Caco-2 (cell line): Measurements from ENCODE around the gene CD63. TPM values are rescaled to one million over a fixed set of nuclear protein-coding genes. Genes with fewer than 3 reads are reported as not detected.
A peak's percentile ranks its signal among the peaks of the same experiment; 100 is the strongest.

Experiments used
- BruUV-seq: library from RNA; stranded (reverse); fragments of 400-500 nt; replicated peaks from 2 replicates; lab custom pipeline; 2021; lab: Mats Ljungman, UMichigan
- CTCF ChIA-PET: fragments of 300-600 bp; sonication (Branson Sonifier 250); formaldehyde crosslinking; loops from one replicate; lab custom pipeline; 2022; ENCODE audit warnings: antibody characterized with exemption; lab: Charles Lee
- POLR2A ChIA-PET: fragments of 300-600 bp; sonication (Branson Sonifier 250); formaldehyde crosslinking; loops from one replicate; lab custom pipeline; 2022; ENCODE audit warnings: antibody characterized with exemption; lab: Charles Lee
- DNase-seq, 2 experiments: peaks; one replicate each; pipeline versions ENCODE4 v3.0.0 to v3.0.0-alpha.2; 2020 to 2022
- H3K27me3 ChIP-seq: replicated peaks from 2 replicates; pipeline ENCODE4 v1.6.0; 2011; ENCODE audit warnings: low read length; ENCODE audit not compliant: control insufficient read depth, insufficient read depth
- H3K36me3 ChIP-seq: 2 replicates; pipeline ENCODE4 v1.5.1; 2011; ENCODE audit warnings: low read length; ENCODE audit not compliant: control insufficient read depth, insufficient read depth
- H3K4me1 ChIP-seq: fragments of 250-450 bp; sonication (Bioruptor Pico); 2 replicates; pipeline ENCODE4 v1.5.1; 2020; ENCODE audit warnings: mild to moderate bottlenecking
- H3K4me3 ChIP-seq: 2 replicates; pipeline ENCODE4 v1.5.1; 2011; ENCODE audit warnings: low read depth, mild to moderate bottlenecking, control low read depth, low read length
- H3K9me3 ChIP-seq: fragments of 250-450 bp; sonication (Bioruptor Pico); 2 replicates; pipeline ENCODE4 v1.5.1; 2020; ENCODE audit warnings: mild to moderate bottlenecking, moderate library complexity
- H3K27ac Mint-ChIP-seq: one replicate; pipeline ENCODE4 v1.8.0; 2022; ENCODE audit warnings: mixed read lengths; ENCODE audit not compliant: unreplicated experiment
- H3K27me3 Mint-ChIP-seq: one replicate; pipeline ENCODE4 v1.8.0; 2022; ENCODE audit warnings: mixed read lengths; ENCODE audit not compliant: insufficient read depth, unreplicated experiment
- H3K36me3 Mint-ChIP-seq: one replicate; pipeline ENCODE4 v1.8.0; 2022; ENCODE audit warnings: mild to moderate bottlenecking, mixed read lengths; ENCODE audit not compliant: insufficient read depth, unreplicated experiment
- H3K4me1 Mint-ChIP-seq: one replicate; pipeline ENCODE4 v1.8.0; 2022; ENCODE audit warnings: low read depth, mixed read lengths; ENCODE audit not compliant: unreplicated experiment
- H3K4me3 Mint-ChIP-seq: one replicate; pipeline ENCODE4 v1.8.0; 2022; ENCODE audit warnings: mild to moderate bottlenecking, moderate library complexity, mixed read lengths; ENCODE audit not compliant: unreplicated experiment
- H3K9me3 Mint-ChIP-seq: one replicate; pipeline ENCODE4 v1.8.0; 2022; ENCODE audit warnings: mixed read lengths; ENCODE audit not compliant: unreplicated experiment
- intact Hi-C: fragments of 100-400 bp; cut with micrococcal nuclease; formaldehyde crosslinking; loops from one replicate; pipeline ENCODE4 v1.10.0; 2022; ENCODE audit not compliant: unreplicated experiment
- total RNA-seq: library from RNA; stranded (reverse); gene quantifications from 2 replicates; pipeline ENCODE4 v1.2.3, GENCODE V29; 2022
- TF ChIP-seq, protein P1 (sequence below), 2 experiments: fragments of 200-600 bp in 1 of 2; IDR thresholded peaks; 1 replicate in 1 of 2; 2 replicates in 1 of 2; pipeline versions ENCODE4 v1.5.1 to v1.8.0; 2011 to 2022; ENCODE audit warnings: antibody characterized with exemption in 1 of 2, control low read depth in 1 of 2, inconsistent platforms in 1 of 2, low read depth in 1 of 2, low read length in 1 of 2, mild to moderate bottlenecking in 1 of 2, moderate library complexity in 1 of 2; ENCODE audit not compliant: insufficient read depth in 1 of 2, severe bottlenecking in 1 of 2, unreplicated experiment in 1 of 2

The CD63 gene
- total RNA-seq, 1 experiment from 2014 or later, result 947 TPM

DNA sequence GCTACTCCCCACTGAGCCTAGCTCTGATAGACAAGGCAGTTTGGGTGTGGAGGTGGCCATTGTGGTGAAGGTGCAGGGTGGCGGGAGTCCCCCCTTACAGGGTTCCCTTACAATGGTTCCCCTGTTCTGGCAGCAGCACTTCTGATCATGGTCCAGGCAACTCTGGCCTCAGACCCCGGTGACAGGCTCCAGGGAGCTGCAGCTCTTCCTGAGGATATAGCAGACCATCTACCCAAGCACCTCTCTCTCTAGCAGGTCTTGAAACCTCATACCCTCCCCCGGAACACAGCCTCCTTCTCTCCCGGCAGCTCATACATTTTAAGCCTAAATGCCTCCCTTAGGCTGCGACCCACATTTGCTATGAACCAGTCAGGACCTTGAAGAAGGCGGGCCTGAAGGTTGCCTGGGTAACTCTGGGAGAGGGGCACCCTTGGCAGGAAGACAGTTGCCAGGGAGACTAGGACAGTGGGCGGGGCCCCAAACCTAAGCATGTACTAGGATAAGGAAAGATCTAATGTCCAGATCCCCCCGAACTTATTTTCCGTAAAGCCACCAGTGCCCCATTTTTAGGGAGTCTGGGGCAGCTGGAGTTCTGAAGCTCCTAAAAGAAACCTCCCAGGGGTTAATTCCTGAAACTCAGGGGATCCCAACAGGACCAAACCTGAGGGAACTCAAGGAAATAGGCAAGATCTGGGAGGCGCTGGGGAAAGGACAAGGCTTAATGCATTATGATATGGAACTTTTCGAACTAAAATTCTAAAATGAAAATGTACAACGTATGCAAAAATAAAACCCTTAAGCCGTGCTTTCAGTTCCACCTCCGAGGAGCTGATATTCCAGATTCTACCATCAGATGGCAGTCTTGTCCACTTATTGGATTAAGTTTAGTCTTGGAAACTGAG is 9.6 kb upstream of the CD63 start:
- no peaks in the 10 kb centered on the region for H3K36me3 ChIP-seq
- Mint-ChIP-seq H3K27ac (peak overlapping the region; percentile 43), H3K4me1 (peaks cover 28% of the 10 kb centered on the region), H3K9me3 (no peaks in the 10 kb centered on the region), H3K27me3 (no peaks in the 10 kb centered on the region), H3K36me3 (no peaks in the 10 kb centered on the region), H3K4me3 (peak overlapping the region; percentile 77)
- intact Hi-C loops, result loop anchor here (1.0 to 2.0 kb wide), 6 partner anchors 59 to 303 kb away; partner anchors contain the start of genes PYM1, RPS26 and SUOX
- no TSS peak for BruUV-seq
- ChIA-PET POLR2A (interaction anchor here (0.6 to 1.2 kb wide), 7 partner anchors 9 to 362 kb away, joined by 3 to 9 read pairs (median 4); partner anchors contain the start of genes CD63, DNAJC14, ORMDL2 and SARNP), CTCF (interaction anchor here (0.5 to 3.8 kb wide), 31 partner anchors 9 to 451 kb away, joined by 3 to 37 read pairs (median 6); partner anchors contain the start of genes CD63, DNAJC14, ORMDL2 and PA2G4)
- no peaks in the 10 kb centered on the region for H3K9me3 ChIP-seq
- TF ChIP-seq, protein P1, sequence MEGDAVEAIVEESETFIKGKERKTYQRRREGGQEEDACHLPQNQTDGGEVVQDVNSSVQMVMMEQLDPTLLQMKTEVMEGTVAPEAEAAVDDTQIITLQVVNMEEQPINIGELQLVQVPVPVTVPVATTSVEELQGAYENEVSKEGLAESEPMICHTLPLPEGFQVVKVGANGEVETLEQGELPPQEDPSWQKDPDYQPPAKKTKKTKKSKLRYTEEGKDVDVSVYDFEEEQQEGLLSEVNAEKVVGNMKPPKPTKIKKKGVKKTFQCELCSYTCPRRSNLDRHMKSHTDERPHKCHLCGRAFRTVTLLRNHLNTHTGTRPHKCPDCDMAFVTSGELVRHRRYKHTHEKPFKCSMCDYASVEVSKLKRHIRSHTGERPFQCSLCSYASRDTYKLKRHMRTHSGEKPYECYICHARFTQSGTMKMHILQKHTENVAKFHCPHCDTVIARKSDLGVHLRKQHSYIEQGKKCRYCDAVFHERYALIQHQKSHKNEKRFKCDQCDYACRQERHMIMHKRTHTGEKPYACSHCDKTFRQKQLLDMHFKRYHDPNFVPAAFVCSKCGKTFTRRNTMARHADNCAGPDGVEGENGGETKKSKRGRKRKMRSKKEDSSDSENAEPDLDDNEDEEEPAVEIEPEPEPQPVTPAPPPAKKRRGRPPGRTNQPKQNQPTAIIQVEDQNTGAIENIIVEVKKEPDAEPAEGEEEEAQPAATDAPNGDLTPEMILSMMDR (IDR thresholded peaks at IDR 0.05; ENCODE audit: insufficient read depth in 1 of 2, low read depth in 1 of 2, low read length in 1 of 2, severe bottlenecking in 1 of 2, unreplicated experiment in 1 of 2), result peak; percentile 70 to 75
- peak overlapping the region; percentile 48 for H3K4me3 ChIP-seq
- no peaks in the 10 kb centered on the region for H3K27me3 ChIP-seq
- H3K4me1 ChIP-seq, result peaks cover 14% of the 10 kb centered on the region
- DNase-seq, result peak; percentile 82 to 84

DNA sequence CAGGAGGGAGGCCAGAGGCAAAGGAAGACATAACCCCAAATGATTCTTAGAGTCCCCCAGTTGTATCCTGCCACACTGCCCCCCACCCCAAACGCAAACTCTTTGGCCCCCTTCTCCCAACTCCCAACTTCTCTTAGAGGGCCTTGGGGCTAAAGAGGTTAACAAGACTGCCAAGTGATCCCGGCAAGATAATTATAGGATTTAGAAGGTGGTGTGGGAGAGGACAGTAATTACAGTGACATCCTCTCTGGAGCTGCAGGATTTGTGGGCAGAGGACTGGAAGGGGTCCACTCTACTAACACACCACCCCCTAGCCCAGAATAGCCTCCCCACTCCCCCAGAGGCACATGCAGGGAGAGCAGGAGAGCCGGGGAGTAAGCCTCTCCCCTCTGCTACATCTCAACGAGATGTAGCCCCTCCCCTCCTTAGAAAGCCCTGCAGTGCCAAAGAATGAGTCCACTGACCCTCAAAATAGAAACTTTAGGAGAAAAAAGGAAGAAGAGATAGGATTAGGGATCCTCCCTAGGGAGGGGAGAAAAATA is 8.8 kb upstream of the CD63 start:
- POLR2A ChIA-PET, result interaction anchor here (0.6 to 0.9 kb wide), 4 partner anchors 9 to 363 kb away, joined by 3 to 6 read pairs (median 4); partner anchors contain the start of genes CD63 and DNAJC14
- peak overlapping the region; percentile 77 for H3K4me3 Mint-ChIP-seq

More for the DNA sequence above, 8.8 kb upstream of the CD63 start:
- H3K4me3 ChIP-seq, result peak overlapping the region; percentile 48
- no peaks in the 10 kb centered on the region for H3K9me3 Mint-ChIP-seq
- peak overlapping the region; percentile 43 for H3K27ac Mint-ChIP-seq
- no peaks in the 10 kb centered on the region for H3K36me3 ChIP-seq
- intact Hi-C loops, result loop anchor here (1.0 to 2.0 kb wide), 8 partner anchors 13 to 304 kb away; partner anchors contain the start of genes PYM1, RPS26 and SUOX
- no peaks in the 10 kb centered on the region for H3K27me3 Mint-ChIP-seq
- H3K4me1 Mint-ChIP-seq, result peaks cover 25% of the 10 kb centered on the region
- no peaks in the 10 kb centered on the region for H3K9me3 ChIP-seq
- no peak for DNase-seq
- peaks cover 12% of the 10 kb centered on the region for H3K4me1 ChIP-seq
- no TSS peak for BruUV-seq
- no peaks in the 10 kb centered on the region for H3K36me3 Mint-ChIP-seq
- CTCF ChIA-PET, result interaction anchor here (0.6 to 3.8 kb wide), 27 partner anchors 9 to 466 kb away, joined by 3 to 37 read pairs (median 7); partner anchors contain the start of genes CD63, DNAJC14, ORMDL2 and PA2G4
- H3K27me3 ChIP-seq, result no peaks in the 10 kb centered on the region
- TF ChIP-seq, protein P1 (IDR thresholded peaks at IDR 0.05; ENCODE audit: insufficient read depth in 1 of 2, low read depth in 1 of 2, low read length in 1 of 2, severe bottlenecking in 1 of 2, unreplicated experiment in 1 of 2), result no peak
